Suprapubic skin (tissue), 4 donors: Measurements from ENCODE around the gene MAMDC4. TPM values are rescaled to one million over a fixed set of nuclear protein-coding genes. Genes with fewer than 3 reads are reported as not detected.

ENCODE experiments used
- DNase-seq, 2 donors: peaks; one replicate each; pipeline ENCODE4 v3.0.0-alpha.2; 2019; ENCODE audit warnings: low spot score in 2 of 2
- H3K27ac ChIP-seq: fragments of 200-600 bp; sonication (generic); one replicate; pipeline ENCODE4 v1.5.1; 2019
- H3K27me3 ChIP-seq: fragments of 200-600 bp; sonication (generic); one replicate; pipeline ENCODE4 v1.5.1; 2019
- H3K36me3 ChIP-seq: fragments of 200-600 bp; sonication (generic); one replicate; pipeline ENCODE4 v1.5.1; 2019
- H3K4me1 ChIP-seq: fragments of 200-600 bp; sonication (generic); one replicate; pipeline ENCODE4 v1.5.1; 2019
- H3K4me3 ChIP-seq: fragments of 200-600 bp; sonication (generic); one replicate; pipeline ENCODE4 v1.5.1; 2019; ENCODE audit warnings: mild to moderate bottlenecking
- H3K9me3 ChIP-seq: fragments of 200-600 bp; sonication (generic); one replicate; pipeline ENCODE4 v1.5.1; 2019
- CTCF ChIP-seq, 2 donors: fragments of 200-600 bp in 1 of 2; fragments of 450-650 bp in 1 of 2; sonication (generic) in 1 of 2; IDR thresholded peaks; one replicate each; pipeline ENCODE4 v1.5.1; 2016 to 2019; ENCODE audit warnings: antibody characterized with exemption in 2 of 2, mild to moderate bottlenecking in 1 of 2, moderate library complexity in 1 of 2
- EP300 ChIP-seq: sonication (generic); formaldehyde crosslinking; IDR thresholded peaks from one replicate; pipeline ENCODE4 v1.6.1; 2017; ENCODE audit warnings: antibody characterized with exemption
- POLR2A ChIP-seq, 2 donors: fragments of 450-650 bp; IDR thresholded peaks; one replicate each; pipeline ENCODE4 v1.6.1; 2017; ENCODE audit warnings: antibody characterized with exemption in 2 of 2, mild to moderate bottlenecking in 2 of 2, moderate library complexity in 2 of 2
- POLR2AphosphoS5 ChIP-seq, 3 donors: sonication (generic); formaldehyde crosslinking; IDR thresholded peaks; one replicate each; pipeline ENCODE4 v1.6.1; 2017; ENCODE audit warnings: antibody characterized with exemption in 3 of 3
- whole genome bisulfite sequencing: methylation state at CpG from one replicate; pipeline ENCODE4 v1.1.5; 2018; 5-methylcytosine and 5-hydroxymethylcytosine counted together
- total RNA-seq, 4 donors: library from RNA; depleted of rRNA; stranded (reverse); fragments of >200 nt; gene quantifications; one replicate each; pipeline ENCODE4 v1.1.0, GENCODE V29; 2016

MAMDC4 gene
- total RNA-seq, 4 donors from 2014 or later = 1.3 to 3.9 (median 1.8) TPM

- no peaks in the 10 kb centered on the region for H3K9me3 ChIP-seq
- WGBS = 58% methylated on average over 9 of the region's 30 CpGs
- no peak overlapping the region for H3K4me3 ChIP-seq
- peak in 1 of 2 donors; percentile 71 for DNase-seq
- H3K4me1 ChIP-seq = peaks cover 36% of the 10 kb centered on the region
- H3K27me3 ChIP-seq = no peaks in the 10 kb centered on the region
- H3K27ac ChIP-seq = no peak overlapping the region
- TF ChIP-seq POLR2A (IDR thresholded peaks at IDR 0.05) = no peak
- no peak for TF ChIP-seq POLR2AphosphoS5 (IDR thresholded peaks at IDR 0.05)
- no peak for TF ChIP-seq EP300
- peaks cover 5% of the 10 kb centered on the region for H3K36me3 ChIP-seq
Measured at GRCh38 chr9:136854113-136854841, 2.1 kb downstream of the MAMDC4 start.

- H3K4me1 ChIP-seq = peaks cover 36% of the 10 kb centered on the region
- no peak overlapping the region for H3K27ac ChIP-seq
- 69% methylated on average over 8 of the region's 23 CpGs for WGBS
- no peak for TF ChIP-seq POLR2AphosphoS5 (IDR thresholded peaks at IDR 0.05)
- peaks cover 5% of the 10 kb centered on the region for H3K36me3 ChIP-seq
- H3K27me3 ChIP-seq = no peaks in the 10 kb centered on the region
- DNase-seq = peak in 1 of 2 donors; percentile 55
- H3K4me3 ChIP-seq = no peak overlapping the region
- no peaks in the 10 kb centered on the region for H3K9me3 ChIP-seq
Measured at GRCh38 chr9:136854842-136855460, 2.8 kb downstream of the MAMDC4 start.

- H3K4me1 ChIP-seq = peaks cover 30% of the 10 kb centered on the region
- WGBS = 87% methylated on average over 3 of the region's 26 CpGs
- DNase-seq = peak in 1 of 2 donors; percentile 65
Measured at GRCh38 chr9:136855461-136856078, 3.4 kb downstream of the MAMDC4 start.

GRCh38 chr9:136856079-136856476 lies 3.9 kb downstream of the MAMDC4 start:
- no peak overlapping the region for H3K4me3 ChIP-seq
- peak in 1 of 2 donors; percentile 53 for DNase-seq
- TF ChIP-seq CTCF (IDR thresholded peaks at IDR 0.05) (no peak), POLR2AphosphoS5 (IDR thresholded peaks at IDR 0.05) (no peak), POLR2A (IDR thresholded peaks at IDR 0.05) (no peak), EP300 (no peak)
- WGBS = 80% methylated on average over 3 of the region's 15 CpGs
- H3K36me3 ChIP-seq = peaks cover 11% of the 10 kb centered on the region
- H3K27ac ChIP-seq = no peak overlapping the region
- no peaks in the 10 kb centered on the region for H3K9me3 ChIP-seq
- H3K4me1 ChIP-seq = peaks cover 27% of the 10 kb centered on the region
- no peaks in the 10 kb centered on the region for H3K27me3 ChIP-seq

More at GRCh38 chr9:136855461-136856078, 3.4 kb downstream of the MAMDC4 start:
- H3K4me3 ChIP-seq = no peak overlapping the region
- no peak overlapping the region for H3K27ac ChIP-seq
- TF ChIP-seq CTCF (IDR thresholded peaks at IDR 0.05) = no peak
- no peak for TF ChIP-seq POLR2AphosphoS5 (IDR thresholded peaks at IDR 0.05)
- no peak for TF ChIP-seq POLR2A (IDR thresholded peaks at IDR 0.05)
- TF ChIP-seq EP300 = no peak
- no peaks in the 10 kb centered on the region for H3K9me3 ChIP-seq
- H3K27me3 ChIP-seq = no peaks in the 10 kb centered on the region
- peaks cover 8% of the 10 kb centered on the region for H3K36me3 ChIP-seq

GRCh38 chr9:136856541-136857141 lies 4.5 kb downstream of the MAMDC4 start:
- no peak overlapping the region for H3K4me3 ChIP-seq
- DNase-seq = peak in 1 of 2 donors; percentile 63

More at GRCh38 chr9:136856541-136857141, 4.5 kb downstream of the MAMDC4 start:
- H3K27me3 ChIP-seq = no peaks in the 10 kb centered on the region
- 83% methylated on average over 2 of the region's 14 CpGs for WGBS
- peaks cover 13% of the 10 kb centered on the region for H3K36me3 ChIP-seq
- no peak for TF ChIP-seq CTCF (IDR thresholded peaks at IDR 0.05)
- TF ChIP-seq POLR2AphosphoS5 (IDR thresholded peaks at IDR 0.05) = no peak
- no peak for TF ChIP-seq EP300
- no peak for TF ChIP-seq POLR2A (IDR thresholded peaks at IDR 0.05)
- H3K27ac ChIP-seq = no peak overlapping the region
- H3K4me1 ChIP-seq = peaks cover 27% of the 10 kb centered on the region
- H3K9me3 ChIP-seq = no peaks in the 10 kb centered on the region
